GM23338 (cell line): ENCODE data around the gene PLEKHA7. TPM values are rescaled to one million over a fixed set of nuclear protein-coding genes. Genes with fewer than 3 reads are reported as not detected.

ENCODE experiments used
- ATAC-seq: fragments of 200-7000 bp; cut with Tn5 transposase; 3 replicates; pipeline ENCODE4 v1.9.1; 2020
- DNase-seq: peaks from one replicate; pipeline ENCODE4 v3.0.0-alpha.2; 2015; ENCODE audit warnings: low spot score
- H2AFZ ChIP-seq: fragments of 200-600 bp; sonication (generic); 2 replicates; pipeline ENCODE4 v1.8.0; 2016; ENCODE audit warnings: antibody characterized with exemption, mild to moderate bottlenecking, moderate library complexity
- H3F3A ChIP-seq: fragments of 200-600 bp; sonication (generic); replicated peaks from 2 replicates; pipeline ENCODE4 v1.8.0; 2017; ENCODE audit warnings: antibody characterized with exemption, mixed run types, low read depth
- H3K27ac ChIP-seq: fragments of 200-600 bp; sonication (generic); 2 replicates; pipeline ENCODE4 v1.6.1; 2016; ENCODE audit warnings: low read depth
- H3K27me3 ChIP-seq: fragments of 200-600 bp; sonication (generic); 2 replicates; pipeline ENCODE4 v1.8.0; 2016; ENCODE audit warnings: mild to moderate bottlenecking, mixed run types, moderate library complexity; ENCODE audit not compliant: insufficient read depth
- H3K36me3 ChIP-seq: fragments of 200-600 bp; sonication (generic); 2 replicates; pipeline ENCODE4 v1.8.0; 2016; ENCODE audit warnings: mild to moderate bottlenecking; ENCODE audit not compliant: insufficient read depth
- H3K4me1 ChIP-seq: fragments of 200-600 bp; sonication (generic); 2 replicates; pipeline ENCODE4 v1.8.0; 2016; ENCODE audit warnings: mild to moderate bottlenecking, moderate library complexity; ENCODE audit not compliant: insufficient read depth
- H3K4me2 ChIP-seq: fragments of 200-600 bp; sonication (generic); 2 replicates; pipeline ENCODE4 v1.7.1; 2017; ENCODE audit warnings: mixed run types
- H3K4me3 ChIP-seq: fragments of 200-600 bp; sonication (generic); 2 replicates; pipeline ENCODE4 v1.6.1; 2016; ENCODE audit warnings: mixed run types
- H3K79me2 ChIP-seq: fragments of 200-600 bp; sonication (generic); replicated peaks from 2 replicates; pipeline ENCODE4 v1.8.0; 2017; ENCODE audit warnings: mild to moderate bottlenecking; ENCODE audit not compliant: insufficient read depth
- H3K9me2 ChIP-seq: fragments of 200-600 bp; sonication (generic); 2 replicates; pipeline ENCODE4 v1.8.0; 2017; ENCODE audit not compliant: insufficient read depth
- H4K20me1 ChIP-seq: fragments of 200-600 bp; sonication (generic); replicated peaks from 2 replicates; pipeline ENCODE4 v1.8.0; 2017; ENCODE audit warnings: mild to moderate bottlenecking; ENCODE audit not compliant: insufficient read depth
- H3K27ac Mint-ChIP-seq: 2 replicates; pipeline ENCODE4 v1.8.0; 2020; ENCODE audit warnings: inconsistent platforms, mild to moderate bottlenecking, moderate library complexity, mixed read lengths
- H3K27me3 Mint-ChIP-seq: 3 replicates; pipeline ENCODE4 v1.8.0; 2022; ENCODE audit warnings: low read depth, mild to moderate bottlenecking, moderate library complexity, mixed read lengths, inconsistent platforms; ENCODE audit not compliant: insufficient read depth, poor library complexity
- H3K36me3 Mint-ChIP-seq: 3 replicates; pipeline ENCODE4 v1.8.0; 2021; ENCODE audit warnings: low read depth, mild to moderate bottlenecking, inconsistent platforms, moderate library complexity, mixed read lengths
- H3K4me1 Mint-ChIP-seq: 3 replicates; pipeline ENCODE4 v1.8.0; 2020; ENCODE audit warnings: mild to moderate bottlenecking, inconsistent platforms, mixed read lengths
- H3K4me3 Mint-ChIP-seq: 3 replicates; pipeline ENCODE4 v1.8.0; 2021; ENCODE audit warnings: moderate library complexity, mild to moderate bottlenecking, inconsistent platforms, mixed read lengths
- H3K9me3 Mint-ChIP-seq: 3 replicates; pipeline ENCODE4 v1.8.0; 2020; ENCODE audit warnings: moderate library complexity, mild to moderate bottlenecking, inconsistent platforms, mixed read lengths
- CREB1 ChIP-seq: fragments of 250-450 bp; sonication (Bioruptor Pico); IDR thresholded peaks from 2 replicates; pipeline ENCODE4 v1.5.0; 2020; ENCODE audit warnings: low read depth, mild to moderate bottlenecking, moderate library complexity
- CTCF ChIP-seq, 2 experiments: fragments of 200-600 bp in 1 of 2; sonication (generic) in 1 of 2; conservative IDR thresholded peaks; 2 replicates each; pipeline versions ENCODE4 v1.5.1 to v1.6.1; 2016 to 2017; ENCODE audit warnings: antibody characterized with exemption in 2 of 2, low read depth in 2 of 2, mild to moderate bottlenecking in 2 of 2, moderate library complexity in 1 of 2
- EZH2phosphoT487 ChIP-seq: fragments of 200-600 bp; sonication (generic); IDR thresholded peaks from one replicate; pipeline ENCODE4 v1.8.1; 2018; ENCODE audit warnings: antibody characterized with exemption; ENCODE audit not compliant: unreplicated experiment
- JUNB ChIP-seq: IDR thresholded peaks from one replicate; pipeline ENCODE4 v1.6.1; 2016; ENCODE audit warnings: antibody characterized with exemption; ENCODE audit not compliant: unreplicated experiment
- POLR2AphosphoS5 ChIP-seq: IDR thresholded peaks from 2 replicates; pipeline ENCODE4 v1.6.1; 2016; ENCODE audit warnings: antibody characterized with exemption, low read depth
- ZNF114 ChIP-seq: fragments of 250-450 bp; sonication (Bioruptor Pico); IDR thresholded peaks from 2 replicates; pipeline ENCODE4 v1.5.0; 2020; ENCODE audit warnings: mild to moderate bottlenecking, moderate library complexity
- ZNF462 ChIP-seq: fragments of 250-450 bp; sonication (Bioruptor Pico); IDR thresholded peaks from 2 replicates; pipeline ENCODE4 v1.5.0; 2020; ENCODE audit warnings: mild to moderate bottlenecking, moderate library complexity
- polyA plus RNA-seq: library from polyadenylated mRNA; unstranded; fragments of >200 nt; fragmentation: Nextera tagmentation; extraction: Ambion mirVana; gene quantifications from 2 replicates; pipeline ENCODE4 v1.2.1, GENCODE V29; 2016
- total RNA-seq: library from RNA; depleted of rRNA; stranded (reverse); fragments of >200 nt; shearing (Covaris generic); gene quantifications from 2 replicates; pipeline ENCODE4 v1.2.3, GENCODE V29; 2014

Gene PLEKHA7
- total and polyA plus RNA-seq, 2 experiments from 2014 or later: 9.7 to 15.8 TPM

- TF ChIP-seq ZNF114 (CRISPR knock-in tag) (no peak), ZNF462 (CRISPR knock-in tag) (no peak), JUNB (no peak), EZH2phosphoT487 (no peak), CREB1 (CRISPR knock-in tag) (no peak), POLR2AphosphoS5 (no peak), CTCF (conservative IDR thresholded peaks at IDR 0.05; ENCODE audit: low read depth in 2 of 2) (no peak)
These were observed 212.8 kb downstream of the PLEKHA7 start for GRCh38 chr11:16801288-16801980.

More at GRCh38 chr11:16801288-16801980, 212.8 kb downstream of the PLEKHA7 start:
- no peak overlapping the region for H3K4me3 ChIP-seq
- Mint-ChIP-seq H3K36me3 (no peaks in the 10 kb centered on the region), H3K27ac (no peak overlapping the region), H3K9me3 (no peaks in the 10 kb centered on the region), H3K4me3 (no peak overlapping the region), H3K27me3 (peaks cover 10% of the 10 kb centered on the region), H3K4me1 (no peaks in the 10 kb centered on the region)
- H3K9me2 ChIP-seq: no peaks in the 10 kb centered on the region
- no peak for ATAC-seq
- H4K20me1 ChIP-seq: peaks cover 2% of the 10 kb centered on the region; the same call in 1 of the 2 replicates
- no peaks in the 10 kb centered on the region for H3K4me1 ChIP-seq
- no peaks in the 10 kb centered on the region for H3F3A ChIP-seq
- no peaks in the 10 kb centered on the region for H3K36me3 ChIP-seq
- H3K27ac ChIP-seq: no peak overlapping the region
- H3K4me2 ChIP-seq: no peak overlapping the region
- DNase-seq: no peak
- no peaks in the 10 kb centered on the region for H3K27me3 ChIP-seq
- no peak overlapping the region for H2AFZ ChIP-seq
- no peaks in the 10 kb centered on the region for H3K79me2 ChIP-seq
